H9 (cell line): ENCODE data around the gene SNW1. TPM values are rescaled to one million over a fixed set of nuclear protein-coding genes. Genes with fewer than 3 reads are reported as not detected.

Source experiments
- DNase-seq: peaks from one replicate; pipeline ENCODE4 v3.0.0-alpha.2; 2017
- H2AFZ ChIP-seq: one replicate; pipeline ENCODE4 v1.6.1; 2013; ENCODE audit warnings: mild to moderate bottlenecking, low read length, control low read depth, moderate library complexity
- H2AK5ac ChIP-seq: 2 replicates; pipeline ENCODE4 v1.6.1; 2013; ENCODE audit warnings: low read length, control low read depth, mixed read lengths; ENCODE audit not compliant: insufficient read length
- H2BK120ac ChIP-seq: one replicate; pipeline ENCODE4 v1.6.1; 2013; ENCODE audit warnings: low read depth, mild to moderate bottlenecking, low read length, control low read depth, inconsistent platforms; ENCODE audit not compliant: poor library complexity, severe bottlenecking
- H2BK12ac ChIP-seq: 2 replicates; pipeline ENCODE4 v1.6.1; 2013; ENCODE audit warnings: low read length, control low read depth, mixed read lengths, low read depth; ENCODE audit not compliant: insufficient read length
- H2BK15ac ChIP-seq: 2 replicates; pipeline ENCODE4 v1.6.1; 2013; ENCODE audit warnings: low read depth, low read length, control low read depth
- H2BK20ac ChIP-seq: one replicate; pipeline ENCODE4 v1.6.1; 2013; ENCODE audit warnings: low read depth, mild to moderate bottlenecking, low read length, control low read depth, inconsistent platforms; ENCODE audit not compliant: poor library complexity, severe bottlenecking
- H2BK5ac ChIP-seq: 2 replicates; pipeline ENCODE4 v1.6.1; 2013; ENCODE audit warnings: low read length, control low read depth, mixed read lengths; ENCODE audit not compliant: insufficient read length
- H3K14ac ChIP-seq: 2 replicates; pipeline ENCODE4 v1.6.1; 2013; ENCODE audit warnings: low read length, control low read depth; ENCODE audit not compliant: insufficient read depth
- H3K18ac ChIP-seq: 2 replicates; pipeline ENCODE4 v1.6.1; 2013; ENCODE audit warnings: low read depth, mild to moderate bottlenecking, mixed read lengths, low read length, control low read depth; ENCODE audit not compliant: insufficient read length
- H3K23ac ChIP-seq: 2 replicates; pipeline ENCODE4 v1.6.1; 2013; ENCODE audit warnings: low read length, control low read depth, mixed read lengths, low read depth; ENCODE audit not compliant: insufficient read length
- H3K23me2 ChIP-seq: 2 replicates; pipeline ENCODE4 v1.6.1; 2013; ENCODE audit warnings: low read depth, mild to moderate bottlenecking, mixed read lengths, low read length, control low read depth; ENCODE audit not compliant: insufficient read length, poor library complexity, severe bottlenecking
- H3K27ac ChIP-seq: 2 replicates; pipeline ENCODE4 v1.5.1; 2013; ENCODE audit warnings: low read length, control low read depth, mixed read lengths, low read depth; ENCODE audit not compliant: insufficient read length
- H3K27me3 ChIP-seq: 2 replicates; pipeline ENCODE4 v1.6.1; 2013; ENCODE audit warnings: low read length, control low read depth, inconsistent platforms; ENCODE audit not compliant: insufficient read depth
- H3K4ac ChIP-seq: 2 replicates; pipeline ENCODE4 v1.6.1; 2013; ENCODE audit warnings: low read depth, mild to moderate bottlenecking, control low read depth, inconsistent platforms, low read length, moderate library complexity
- H3K4me1 ChIP-seq: 2 replicates; pipeline ENCODE4 v1.6.1; 2013; ENCODE audit warnings: low read length, control low read depth, inconsistent platforms; ENCODE audit not compliant: insufficient read depth
- H3K4me2 ChIP-seq: 2 replicates; pipeline ENCODE4 v1.6.1; 2013; ENCODE audit warnings: low read length, control low read depth, mixed read lengths; ENCODE audit not compliant: insufficient read length, insufficient read depth
- H3K56ac ChIP-seq: 2 replicates; pipeline ENCODE4 v1.6.1; 2013; ENCODE audit warnings: low read depth, mild to moderate bottlenecking, mixed read lengths, low read length, control low read depth; ENCODE audit not compliant: insufficient read length
- H3K79me1 ChIP-seq: 2 replicates; pipeline ENCODE4 v1.6.1; 2013; ENCODE audit warnings: low read depth, mild to moderate bottlenecking, moderate library complexity, low read length, control low read depth, inconsistent platforms; ENCODE audit not compliant: insufficient read depth, poor library complexity, severe bottlenecking
- H3K79me2 ChIP-seq: 2 replicates; pipeline ENCODE4 v1.6.1; 2013; ENCODE audit warnings: low read length, control low read depth, inconsistent platforms; ENCODE audit not compliant: insufficient read depth
- H3K9ac ChIP-seq: 2 replicates; pipeline ENCODE4 v1.6.1; 2013; ENCODE audit warnings: low read length, control low read depth, mixed read lengths; ENCODE audit not compliant: insufficient read length; ENCODE audit errors: extremely low read depth
- H3K9me3 ChIP-seq: one replicate; pipeline ENCODE4 v1.6.1; 2013; ENCODE audit warnings: low read depth, low read length, inconsistent platforms; ENCODE audit not compliant: control insufficient read depth
- H3T11ph ChIP-seq: one replicate; pipeline ENCODE4 v1.6.1; 2013; ENCODE audit warnings: mild to moderate bottlenecking, low read length, control low read depth, inconsistent platforms
- H4K20me1 ChIP-seq: one replicate; pipeline ENCODE4 v1.6.1; 2013; ENCODE audit not compliant: control insufficient read depth, insufficient read length, insufficient read depth
- H4K5ac ChIP-seq: 2 replicates; pipeline ENCODE4 v1.6.1; 2013; ENCODE audit warnings: low read depth, mild to moderate bottlenecking, mixed read lengths, low read length, control low read depth; ENCODE audit not compliant: insufficient read length
- H4K8ac ChIP-seq: replicated peaks from 2 replicates; pipeline ENCODE4 v1.6.1; 2013; ENCODE audit warnings: low read length, control low read depth, mixed read lengths, low read depth; ENCODE audit not compliant: insufficient read length
- H4K91ac ChIP-seq: 2 replicates; pipeline ENCODE4 v1.6.1; 2013; ENCODE audit warnings: low read depth, mild to moderate bottlenecking, moderate library complexity, mixed read lengths, low read length, control low read depth; ENCODE audit not compliant: insufficient read length
- H3K27ac Mint-ChIP-seq, 3 experiments: 2 replicates in 2 of 3; 3 replicates in 1 of 3; pipeline ENCODE4 v1.8.0; 2020 to 2021; ENCODE audit warnings: mixed read lengths in 3 of 3, mild to moderate bottlenecking in 1 of 3, moderate library complexity in 1 of 3
- H3K27me3 Mint-ChIP-seq: 2 replicates; pipeline ENCODE4 v1.8.0; 2021; ENCODE audit warnings: low read depth, mild to moderate bottlenecking, moderate library complexity, mixed read lengths
- H3K36me3 Mint-ChIP-seq, 3 experiments: 2 replicates in 2 of 3; 3 replicates in 1 of 3; pipeline ENCODE4 v1.8.0; 2020 to 2021; ENCODE audit warnings: low read depth in 3 of 3, mixed read lengths in 3 of 3; ENCODE audit not compliant: insufficient read depth in 1 of 3
- H3K4me1 Mint-ChIP-seq, 2 experiments: 2 replicates each; pipeline ENCODE4 v1.8.0; 2020; ENCODE audit warnings: mixed read lengths in 2 of 2
- H3K4me3 Mint-ChIP-seq, 2 experiments: 2 replicates in 1 of 2; 3 replicates in 1 of 2; pipeline ENCODE4 v1.8.0; 2020 to 2021; ENCODE audit warnings: mild to moderate bottlenecking in 2 of 2, mixed read lengths in 2 of 2, moderate library complexity in 1 of 2
- H3K9me3 Mint-ChIP-seq, 2 experiments: 2 replicates in 1 of 2; 3 replicates in 1 of 2; pipeline ENCODE4 v1.8.0; 2020; ENCODE audit warnings: mild to moderate bottlenecking in 2 of 2, mixed read lengths in 2 of 2, moderate library complexity in 1 of 2
- WGBS: extraction: QIAGEN DNeasy Blood & Tissue Kit; methylation state at CpG from one replicate; pipeline ENCODE4 v1.1.7; 2013; ENCODE audit warnings: missing lambda C conversion rate, low lambda C conversion rate, mixed read lengths; ENCODE audit not compliant: insufficient read length; ENCODE audit errors: extremely low coverage; 5-methylcytosine and 5-hydroxymethylcytosine counted together
- total RNA-seq: library from RNA; stranded (reverse); gene quantifications from 2 replicates; pipeline ENCODE4 v1.2.1, GENCODE V29; 2021
- TF ChIP-seq, protein P1 (sequence below): fragments of 200-600 bp; sonication (generic); conservative IDR thresholded peaks from 3 replicates; pipeline ENCODE4 v1.8.0; 2021; ENCODE audit warnings: antibody characterized with exemption, mild to moderate bottlenecking

Gene SNW1
- total RNA-seq, 1 experiment from 2014 or later, result 103 TPM

DNA sequence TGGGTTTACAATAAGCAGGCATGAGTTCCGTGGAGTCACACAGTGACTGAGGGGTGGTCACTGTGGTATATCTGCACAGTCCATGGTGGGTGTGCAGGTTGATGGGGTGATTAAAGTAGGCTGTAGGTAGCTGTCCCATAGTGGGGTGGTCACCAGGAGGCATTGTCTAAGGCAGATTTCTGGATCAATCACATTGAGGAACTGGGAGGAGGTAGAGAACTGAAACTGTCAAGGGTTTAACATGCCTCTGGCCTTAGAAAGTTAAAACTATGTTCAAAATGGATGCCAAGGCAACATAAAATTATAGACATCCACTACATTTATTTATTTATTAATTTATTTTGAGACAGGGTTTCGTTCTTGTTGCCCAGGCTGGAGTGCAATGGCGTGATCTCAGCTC lies 47.3 kb upstream of the SNW1 start:
- Histone ChIP-seq H3K9me3 (no peaks in the 10 kb centered on the region), H3K4ac (no peak overlapping the region), H2AFZ (no peak overlapping the region), H3K27me3 (no peaks in the 10 kb centered on the region), H3K14ac (no peak overlapping the region), H3K9ac (no peak overlapping the region), H3K4me1 (no peaks in the 10 kb centered on the region), H4K20me1 (no peaks in the 10 kb centered on the region), H2BK12ac (no peak overlapping the region), H3K56ac (no peak overlapping the region), H3K79me2 (no peaks in the 10 kb centered on the region), H2BK15ac (no peak overlapping the region), H3K27ac (no peak overlapping the region), H2AK5ac (no peak overlapping the region), H3K23me2 (no peaks in the 10 kb centered on the region), H4K8ac (no peak overlapping the region), H3K23ac (no peak overlapping the region), H4K5ac (no peak overlapping the region), H2BK120ac (no peak overlapping the region), H4K91ac (no peak overlapping the region), H3K79me1 (no peaks in the 10 kb centered on the region), H3K18ac (no peak overlapping the region), H3K4me2 (no peak overlapping the region), H2BK20ac (no peak overlapping the region), H2BK5ac (no peak overlapping the region), H3T11ph (no peak overlapping the region)
- H3K4me1 Mint-ChIP-seq, result peaks cover 8 to 10% of the 10 kb centered on the region in 2 experiments
- TF ChIP-seq, protein P1, sequence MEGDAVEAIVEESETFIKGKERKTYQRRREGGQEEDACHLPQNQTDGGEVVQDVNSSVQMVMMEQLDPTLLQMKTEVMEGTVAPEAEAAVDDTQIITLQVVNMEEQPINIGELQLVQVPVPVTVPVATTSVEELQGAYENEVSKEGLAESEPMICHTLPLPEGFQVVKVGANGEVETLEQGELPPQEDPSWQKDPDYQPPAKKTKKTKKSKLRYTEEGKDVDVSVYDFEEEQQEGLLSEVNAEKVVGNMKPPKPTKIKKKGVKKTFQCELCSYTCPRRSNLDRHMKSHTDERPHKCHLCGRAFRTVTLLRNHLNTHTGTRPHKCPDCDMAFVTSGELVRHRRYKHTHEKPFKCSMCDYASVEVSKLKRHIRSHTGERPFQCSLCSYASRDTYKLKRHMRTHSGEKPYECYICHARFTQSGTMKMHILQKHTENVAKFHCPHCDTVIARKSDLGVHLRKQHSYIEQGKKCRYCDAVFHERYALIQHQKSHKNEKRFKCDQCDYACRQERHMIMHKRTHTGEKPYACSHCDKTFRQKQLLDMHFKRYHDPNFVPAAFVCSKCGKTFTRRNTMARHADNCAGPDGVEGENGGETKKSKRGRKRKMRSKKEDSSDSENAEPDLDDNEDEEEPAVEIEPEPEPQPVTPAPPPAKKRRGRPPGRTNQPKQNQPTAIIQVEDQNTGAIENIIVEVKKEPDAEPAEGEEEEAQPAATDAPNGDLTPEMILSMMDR, result no peak
- H3K27ac Mint-ChIP-seq, result no peak overlapping the region
- H3K4me3 Mint-ChIP-seq, result no peak overlapping the region
- WGBS, result no CpG with 5 or more reads among the region's 3 CpGs
- H3K9me3 Mint-ChIP-seq, result no peaks in the 10 kb centered on the region
- H3K36me3 Mint-ChIP-seq, result peaks cover 0 to 2% (median 0%) of the 10 kb centered on the region in 3 experiments; a peak in 1 of 7 replicates
- DNase-seq, result no peak
- no peaks in the 10 kb centered on the region for H3K27me3 Mint-ChIP-seq
